Ishikawa (cell line): ENCODE measurements around the gene SESN1.

Experiments used
- CEBPB ChIP-seq: IDR thresholded peaks from 2 replicates; pipeline ENCODE4 v1.6.1; 2012
- CREB1 ChIP-seq: IDR thresholded peaks from 2 replicates; pipeline ENCODE4 v1.6.1; 2012; ENCODE audit warnings: low read depth
- EGR1 ChIP-seq: IDR thresholded peaks from 2 replicates; pipeline ENCODE4 v1.6.1; 2012
- EP300 ChIP-seq: IDR thresholded peaks from 2 replicates; pipeline ENCODE4 v1.6.1; 2012; ENCODE audit warnings: borderline replicate concordance
- FOXM1 ChIP-seq: IDR thresholded peaks from 2 replicates; pipeline ENCODE4 v1.6.1; 2012; ENCODE audit warnings: low read depth, borderline replicate concordance
- NFIC ChIP-seq: IDR thresholded peaks from 2 replicates; pipeline ENCODE4 v1.6.1; 2012
- RAD21 ChIP-seq: IDR thresholded peaks from 2 replicates; pipeline ENCODE4 v1.6.1; 2012; ENCODE audit warnings: low read depth
- REST ChIP-seq: IDR thresholded peaks from 2 replicates; pipeline ENCODE4 v1.6.1; 2012; ENCODE audit warnings: low read depth, mild to moderate bottlenecking
- TAF1 ChIP-seq: IDR thresholded peaks from 2 replicates; pipeline ENCODE4 v1.6.1; 2012; ENCODE audit warnings: low read depth, mild to moderate bottlenecking
- TCF12 ChIP-seq: IDR thresholded peaks from 2 replicates; pipeline ENCODE4 v1.6.1; 2012; ENCODE audit warnings: low read depth
- TEAD4 ChIP-seq: IDR thresholded peaks from 2 replicates; pipeline ENCODE4 v1.6.1; 2012
- YY1 ChIP-seq: IDR thresholded peaks from 2 replicates; pipeline ENCODE4 v1.6.1; 2012; ENCODE audit warnings: low read depth
- ZBTB7A ChIP-seq: IDR thresholded peaks from 2 replicates; pipeline ENCODE4 v1.6.1; 2012; ENCODE audit warnings: low read depth
- TF ChIP-seq, protein P1 (sequence below): IDR thresholded peaks from 2 replicates; pipeline ENCODE4 v1.6.1; 2012
- TF ChIP-seq, protein P2 (sequence below): IDR thresholded peaks from 2 replicates; pipeline ENCODE4 v1.6.1; 2012

SESN1 gene

GRCh38 chr6:109002882-109003281 lies 91.8 kb downstream of the SESN1 start:
- TF ChIP-seq CREB1 (no peak), REST (no peak), TAF1 (no peak), EGR1 (no peak), EP300 (no peak), TCF12 (no peak), NFIC (no peak), TEAD4 (no peak), YY1 (no peak), FOXM1 (no peak), CEBPB (no peak), RAD21 (no peak), ZBTB7A (no peak)
- TF ChIP-seq, protein P1, sequence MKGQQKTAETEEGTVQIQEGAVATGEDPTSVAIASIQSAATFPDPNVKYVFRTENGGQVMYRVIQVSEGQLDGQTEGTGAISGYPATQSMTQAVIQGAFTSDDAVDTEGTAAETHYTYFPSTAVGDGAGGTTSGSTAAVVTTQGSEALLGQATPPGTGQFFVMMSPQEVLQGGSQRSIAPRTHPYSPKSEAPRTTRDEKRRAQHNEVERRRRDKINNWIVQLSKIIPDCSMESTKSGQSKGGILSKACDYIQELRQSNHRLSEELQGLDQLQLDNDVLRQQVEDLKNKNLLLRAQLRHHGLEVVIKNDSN: no peak
- TF ChIP-seq, protein P2, sequence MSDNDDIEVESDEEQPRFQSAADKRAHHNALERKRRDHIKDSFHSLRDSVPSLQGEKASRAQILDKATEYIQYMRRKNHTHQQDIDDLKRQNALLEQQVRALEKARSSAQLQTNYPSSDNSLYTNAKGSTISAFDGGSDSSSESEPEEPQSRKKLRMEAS: no peak

GRCh38 chr6:109002051-109002697 lies 92.5 kb downstream of the SESN1 start:
- TF ChIP-seq, protein P1: no peak
- TF ChIP-seq CEBPB: no peak
- TF ChIP-seq FOXM1: no peak
- TF ChIP-seq TCF12: no peak
- no peak for TF ChIP-seq TEAD4
- TF ChIP-seq TAF1: no peak

DNA sequence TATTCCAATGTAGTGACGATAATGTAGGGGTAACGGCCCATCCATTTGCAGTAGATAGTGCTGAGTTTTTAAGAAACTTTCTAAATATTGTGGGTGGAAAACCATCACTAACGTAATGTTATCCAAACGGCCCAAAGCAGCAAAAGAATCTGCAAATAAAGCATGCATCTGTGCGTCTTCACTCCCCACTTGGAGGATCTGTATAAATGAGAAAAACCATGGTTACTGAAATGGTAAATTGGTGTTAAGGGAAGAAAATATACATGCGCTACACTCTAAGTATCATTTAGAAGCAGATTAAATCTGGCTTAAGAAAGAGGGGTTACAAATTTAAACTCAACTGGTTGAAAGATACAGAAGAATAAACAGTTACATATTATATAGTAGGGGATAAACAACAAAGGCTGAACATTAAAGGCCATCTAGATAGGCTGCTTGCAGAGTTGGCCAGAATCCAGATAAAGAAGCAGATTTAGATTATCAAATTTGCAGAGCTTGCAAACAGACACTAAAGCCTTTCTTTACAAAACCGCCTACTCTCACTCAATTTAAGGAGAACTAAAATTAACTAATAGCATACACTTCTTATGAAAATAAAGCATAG lies 93.3 kb downstream of the SESN1 start:
- no peak for TF ChIP-seq YY1
- TF ChIP-seq TCF12: no peak
- TF ChIP-seq, protein P1: no peak
- no peak for TF ChIP-seq ZBTB7A
- no peak for TF ChIP-seq EGR1
- TF ChIP-seq TEAD4: no peak
- no peak for TF ChIP-seq TAF1
- no peak for TF ChIP-seq CEBPB
- TF ChIP-seq REST: no peak

GRCh38 chr6:109000289-109000688 lies 94.4 kb downstream of the SESN1 start:
- TF ChIP-seq ZBTB7A: no peak
- TF ChIP-seq YY1: no peak
- TF ChIP-seq EGR1: no peak
- TF ChIP-seq, protein P2: no peak
- TF ChIP-seq RAD21: no peak
- no peak for TF ChIP-seq TAF1
- no peak for TF ChIP-seq TEAD4
- no peak for TF ChIP-seq EP300
- no peak for TF ChIP-seq FOXM1
- TF ChIP-seq CEBPB: no peak
- no peak for TF ChIP-seq NFIC
- no peak for TF ChIP-seq CREB1
- TF ChIP-seq, protein P1: no peak
- TF ChIP-seq TCF12: no peak
- no peak for TF ChIP-seq REST
